H1 (cell line): ENCODE results near the gene DDAH2. TPM values are rescaled to one million over a fixed set of nuclear protein-coding genes. Genes with fewer than 3 reads are reported as not detected.

Experiments
- CTCF ChIA-PET: fragments of 300-600 bp; sonication (Branson Sonifier 250); formaldehyde crosslinking; loops from one replicate; lab custom pipeline; 2021; ENCODE audit not compliant: partially characterized antibody; lab: Charles Lee
- POLR2A ChIA-PET: fragments of 300-600 bp; sonication (Branson Sonifier 250); formaldehyde crosslinking; loops from one replicate; lab custom pipeline; 2021; ENCODE audit warnings: inconsistent platforms; ENCODE audit not compliant: partially characterized antibody; lab: Charles Lee
- DNase-seq, 2 experiments: peaks; one replicate each; pipeline versions ENCODE4 v3.0.0 to v3.0.0-alpha.2; 2010 to 2022; ENCODE audit warnings: low spot score in 2 of 2, low read depth in 1 of 2, mixed read lengths in 1 of 2
- FAIRE-seq: peaks from 2 replicates; lab custom pipeline; 2011; peaks lifted over from hg19 to GRCh38; lab: Jason Lieb, UNC
- H2AFZ ChIP-seq: 2 replicates; pipeline ENCODE4 v1.8.1; 2012; ENCODE audit warnings: low read length, inconsistent platforms
- H2AK5ac ChIP-seq: 2 replicates; pipeline ENCODE4 v1.6.1; 2013; ENCODE audit warnings: low read depth, low read length
- H2BK120ac ChIP-seq: replicated peaks from 2 replicates; pipeline ENCODE3; 2013; ENCODE audit warnings: low read depth, low read length, inconsistent platforms
- H2BK12ac ChIP-seq: 2 replicates; pipeline ENCODE4 v1.6.1; 2013; ENCODE audit warnings: low read depth, low read length
- H2BK15ac ChIP-seq: 2 replicates; pipeline ENCODE4 v1.6.1; 2013; ENCODE audit warnings: low read length
- H2BK20ac ChIP-seq: 2 replicates; pipeline ENCODE4 v1.6.1; 2013; ENCODE audit warnings: low read length
- H2BK5ac ChIP-seq: 2 replicates; pipeline ENCODE4 v1.6.1; 2013; ENCODE audit warnings: low read depth, low read length
- H3K14ac ChIP-seq: 2 replicates; pipeline ENCODE4 v1.6.1; 2013; ENCODE audit warnings: inconsistent platforms; ENCODE audit not compliant: insufficient read length
- H3K18ac ChIP-seq: 2 replicates; pipeline ENCODE4 v1.6.1; 2013; ENCODE audit warnings: low read length; ENCODE audit errors: extremely low read depth
- H3K23ac ChIP-seq: 2 replicates; pipeline ENCODE4 v1.6.1; 2013; ENCODE audit warnings: inconsistent platforms; ENCODE audit not compliant: insufficient read length
- H3K23me2 ChIP-seq: 2 replicates; pipeline ENCODE4 v1.6.1; 2013; ENCODE audit warnings: low read depth, low read length
- H3K27ac ChIP-seq: 2 replicates; pipeline ENCODE4 v1.6.1; 2011; ENCODE audit warnings: low read depth, low read length, inconsistent platforms
- H3K27me3 ChIP-seq, 4 experiments: replicated peaks in 1 of 4; 1 replicate in 1 of 4; 2 replicates in 3 of 4; pipeline versions ENCODE4 v1.6.1 to v1.8.1; 2011 to 2013; ENCODE audit warnings: low read length in 3 of 4, mild to moderate bottlenecking in 3 of 4, inconsistent platforms in 2 of 4, mixed read lengths in 2 of 4, moderate library complexity in 1 of 4; ENCODE audit not compliant: control insufficient read depth in 3 of 4, insufficient read depth in 3 of 4; ENCODE audit errors: extremely low read depth in 1 of 4
- H3K36me3 ChIP-seq, 4 experiments: 2 replicates each; pipeline versions ENCODE4 v1.6.1 to v1.8.1; 2011 to 2013; ENCODE audit warnings: mild to moderate bottlenecking in 4 of 4, low read length in 3 of 4, moderate library complexity in 2 of 4, control low read depth in 1 of 4, inconsistent platforms in 1 of 4; ENCODE audit not compliant: insufficient read depth in 4 of 4, control insufficient read depth in 2 of 4
- H3K4ac ChIP-seq: replicated peaks from 2 replicates; pipeline ENCODE3; 2013; ENCODE audit warnings: low read length, low read depth, mixed read lengths, inconsistent platforms; ENCODE audit not compliant: insufficient read length
- H3K4me1 ChIP-seq, 4 experiments: replicated peaks in 1 of 4; 1 replicate in 1 of 4; 2 replicates in 3 of 4; pipeline versions ENCODE4 v1.6.1 to v1.8.1; 2011 to 2013; ENCODE audit warnings: low read length in 3 of 4, inconsistent platforms in 2 of 4, mixed read lengths in 1 of 4; ENCODE audit not compliant: insufficient read depth in 4 of 4, control insufficient read depth in 3 of 4
- H3K4me2 ChIP-seq, 2 experiments: 2 replicates each; pipeline versions ENCODE4 v1.6.1 to v1.8.1; 2011 to 2013; ENCODE audit warnings: low read depth in 2 of 2, low read length in 2 of 2, control low read depth in 1 of 2, inconsistent platforms in 1 of 2, mild to moderate bottlenecking in 1 of 2; ENCODE audit not compliant: insufficient read depth in 1 of 2
- H3K4me3 ChIP-seq, 4 experiments: fragments of 200-600, 300-600 bp in 1 of 4; sonication (generic), shearing (Covaris generic), sonication (Bioruptor Twin) in 1 of 4; 2 replicates each; pipeline versions ENCODE4 v1.5.1 to v1.8.1; 2011 to 2016; ENCODE audit warnings: low read length in 4 of 4, low read depth in 3 of 4, control low read depth in 2 of 4, inconsistent platforms in 2 of 4, mild to moderate bottlenecking in 2 of 4, mixed read lengths in 1 of 4, moderate library complexity in 1 of 4; ENCODE audit not compliant: insufficient read depth in 2 of 4; ENCODE audit errors: extremely low read depth in 1 of 4
- H3K56ac ChIP-seq: replicated peaks from 2 replicates; pipeline ENCODE3; 2013; ENCODE audit warnings: low read depth, mild to moderate bottlenecking, mixed read lengths, low read length, inconsistent platforms; ENCODE audit not compliant: insufficient read length
- H3K79me1 ChIP-seq: 2 replicates; pipeline ENCODE4 v1.6.1; 2013; ENCODE audit warnings: low read depth, low read length, control low read depth
- H3K79me2 ChIP-seq, 2 experiments: 2 replicates each; pipeline versions ENCODE4 v1.6.1 to v1.8.1; 2012 to 2013; ENCODE audit warnings: low read length in 2 of 2, mild to moderate bottlenecking in 2 of 2, inconsistent platforms in 1 of 2; ENCODE audit not compliant: insufficient read depth in 2 of 2, control insufficient read depth in 1 of 2
- H3K9ac ChIP-seq, 4 experiments: replicated peaks in 1 of 4; 1 replicate in 1 of 4; 2 replicates in 3 of 4; pipeline versions ENCODE4 v1.6.1 to v1.8.1; 2011 to 2013; ENCODE audit warnings: low read depth in 3 of 4, low read length in 3 of 4, control low read depth in 2 of 4, mild to moderate bottlenecking in 2 of 4, moderate library complexity in 2 of 4, inconsistent platforms in 1 of 4; ENCODE audit errors: extremely low read depth in 1 of 4
- H3K9me3 ChIP-seq, 2 experiments: 2 replicates each; pipeline versions ENCODE4 v1.6.1 to v1.8.1; 2012 to 2013; ENCODE audit warnings: mild to moderate bottlenecking in 2 of 2, moderate library complexity in 2 of 2, control low read depth in 1 of 2, inconsistent platforms in 1 of 2, low read depth in 1 of 2, low read length in 1 of 2, mixed read lengths in 1 of 2; ENCODE audit not compliant: insufficient read depth in 2 of 2
- H4K20me1 ChIP-seq, 2 experiments: replicated peaks in 1 of 2; 2 replicates each; pipeline versions ENCODE3 to v1.8.1; 2011 to 2013; ENCODE audit warnings: inconsistent platforms in 2 of 2, low read length in 2 of 2, mild to moderate bottlenecking in 1 of 2; ENCODE audit not compliant: insufficient read depth in 2 of 2, control insufficient read depth in 1 of 2
- H4K5ac ChIP-seq: 2 replicates; pipeline ENCODE4 v1.6.1; 2013; ENCODE audit warnings: low read length, low read depth, mixed read lengths, inconsistent platforms; ENCODE audit not compliant: insufficient read length
- H4K8ac ChIP-seq: 2 replicates; pipeline ENCODE4 v1.8.0; 2013; ENCODE audit warnings: mild to moderate bottlenecking, moderate library complexity, low read length, inconsistent platforms; ENCODE audit not compliant: insufficient read depth; ENCODE audit errors: extremely low read depth
- H4K91ac ChIP-seq: replicated peaks from 2 replicates; pipeline ENCODE3; 2013; ENCODE audit warnings: low read length, mixed read lengths, inconsistent platforms; ENCODE audit not compliant: insufficient read length
- CBX5 ChIP-seq: fragments of 300-800, 300-1000 bp; sonication (generic); IDR thresholded peaks from 2 replicates; pipeline ENCODE4 v1.7.1; 2016; ENCODE audit warnings: antibody characterized with exemption, low read length, low read depth
- CEBPB ChIP-seq: IDR thresholded peaks from 2 replicates; pipeline ENCODE4 v1.6.1; 2012; ENCODE audit warnings: low read depth, low read length
- MAFK ChIP-seq: IDR thresholded peaks from 2 replicates; pipeline ENCODE4 v1.6.1; 2012; ENCODE audit warnings: low read depth, mild to moderate bottlenecking, improper control_type of control experiment, low read length
- SRF ChIP-seq: IDR thresholded peaks from 2 replicates; pipeline ENCODE4 v1.6.1; 2011; ENCODE audit warnings: mild to moderate bottlenecking, low read depth, low read length, moderate library complexity
- ZNF274 ChIP-seq: IDR thresholded peaks from 2 replicates; pipeline ENCODE4 v1.7.0; 2012; ENCODE audit warnings: low read length, borderline replicate concordance; ENCODE audit errors: extremely low read depth
- WGBS, 2 experiments: shearing (Covaris generic) in 1 of 2; methylation state at CpG; one replicate each; pipeline versions ENCODE4 v1.1.6 to v1.1.7; 2013 to 2015; ENCODE audit warnings: low lambda C conversion rate in 2 of 2, mixed read lengths in 2 of 2, inconsistent platforms in 1 of 2, low coverage in 1 of 2, missing lambda C conversion rate in 1 of 2; ENCODE audit not compliant: insufficient replicate concordance in 2 of 2, insufficient coverage in 1 of 2, insufficient read length in 1 of 2; ENCODE audit errors: extremely low coverage in 1 of 2, missing lambda C conversion rate in 1 of 2; 5-methylcytosine and 5-hydroxymethylcytosine counted together
- polyA plus RNA-seq, 7 experiments: library from polyadenylated mRNA; depleted of rRNA in 3 of 7; stranded (reverse) in 5 of 7; unstranded in 2 of 7; fragments of >200 nt in 5 of 7; fragments of 200-250 nt in 2 of 7; gene quantifications; 1 replicate in 5 of 7; 2 replicates in 1 of 7; 4 replicates in 1 of 7; pipeline versions ENCODE4 v1.2.1 to v1.2.3, GENCODE V29; 2011 to 2013; ENCODE audit warnings: missing spikeins in 2 of 7, mixed read lengths in 2 of 7
- total RNA-seq: library from RNA; stranded (reverse); fragmentation: NEBNext Ultra II Directional; extraction: Animal tissue kit (Norgen Biotek cat#: 25700); gene quantifications from 2 replicates; pipeline ENCODE4 v1.2.1, GENCODE V29; 2021
- TF ChIP-seq, protein P1 (sequence below), 3 experiments: IDR thresholded peaks; 1 replicate in 2 of 3; 2 replicates in 1 of 3; pipeline versions ENCODE4 v1.5.1 to v1.6.1; 2011; ENCODE audit warnings: low read length in 3 of 3, mild to moderate bottlenecking in 3 of 3, inconsistent platforms in 2 of 3, low read depth in 1 of 3, moderate library complexity in 1 of 3; ENCODE audit not compliant: insufficient read depth in 1 of 3; ENCODE audit errors: control extremely low read depth in 1 of 3

The DDAH2 gene
- total and polyA plus RNA-seq, 2 of the 8 experiments (the other 6 are each of a cell fraction or from before 2014, with no cell fraction given), result 53.3 to 73.5 TPM

DNA sequence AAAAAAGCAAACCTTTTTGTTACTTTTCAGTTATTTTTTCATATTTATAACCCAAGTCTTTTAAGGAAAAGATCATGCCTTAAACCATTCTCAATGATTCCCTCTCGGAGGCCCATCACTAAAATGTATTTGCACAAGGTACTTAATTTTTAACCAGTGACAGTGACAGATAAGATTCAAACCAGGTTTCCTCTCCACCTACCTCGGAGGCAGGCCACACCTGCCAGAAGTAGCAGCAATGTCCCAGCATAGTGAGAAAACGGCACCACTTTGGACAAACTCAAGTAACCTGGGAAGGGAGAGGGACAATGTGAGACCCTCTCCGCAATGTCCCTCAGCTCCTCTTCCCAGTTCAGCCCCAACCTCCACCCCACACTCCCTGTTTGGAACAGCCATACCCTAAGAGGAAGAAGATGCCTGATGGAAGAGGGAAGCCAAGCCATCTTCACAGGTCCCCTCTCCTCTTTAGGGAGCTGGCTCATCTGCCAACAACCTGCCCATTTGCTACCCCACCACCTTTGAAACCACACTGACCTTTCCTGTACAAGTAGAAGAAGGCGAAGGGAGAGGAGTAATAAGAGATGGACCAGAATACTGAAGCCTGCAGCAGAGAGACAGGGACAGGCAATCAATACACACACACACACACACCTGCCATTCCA lies 28.2 kb downstream of the DDAH2 start:
- peaks cover 0 to 7% of the 10 kb centered on the region in 2 experiments; a peak in 2 of 4 replicates for H3K79me2 ChIP-seq
- peaks cover 0 to 5% (median 2%) of the 10 kb centered on the region in 4 experiments; a peak in 3 of 8 replicates for H3K36me3 ChIP-seq
- no peak overlapping the region; a peak in 1 of 4 replicates for H3K4me2 ChIP-seq
- no peaks in the 10 kb centered on the region for H3K9me3 ChIP-seq
- no peak overlapping the region for H3K56ac ChIP-seq
- no peak overlapping the region for H4K5ac ChIP-seq
- H2BK5ac ChIP-seq, result no peak overlapping the region
- no peak overlapping the region for H3K23ac ChIP-seq
- no peak for TF ChIP-seq ZNF274
- TF ChIP-seq SRF, result no peak
- TF ChIP-seq CBX5, result no peak
- TF ChIP-seq MAFK, result no peak
- no peak for TF ChIP-seq CEBPB
- TF ChIP-seq, protein P1, sequence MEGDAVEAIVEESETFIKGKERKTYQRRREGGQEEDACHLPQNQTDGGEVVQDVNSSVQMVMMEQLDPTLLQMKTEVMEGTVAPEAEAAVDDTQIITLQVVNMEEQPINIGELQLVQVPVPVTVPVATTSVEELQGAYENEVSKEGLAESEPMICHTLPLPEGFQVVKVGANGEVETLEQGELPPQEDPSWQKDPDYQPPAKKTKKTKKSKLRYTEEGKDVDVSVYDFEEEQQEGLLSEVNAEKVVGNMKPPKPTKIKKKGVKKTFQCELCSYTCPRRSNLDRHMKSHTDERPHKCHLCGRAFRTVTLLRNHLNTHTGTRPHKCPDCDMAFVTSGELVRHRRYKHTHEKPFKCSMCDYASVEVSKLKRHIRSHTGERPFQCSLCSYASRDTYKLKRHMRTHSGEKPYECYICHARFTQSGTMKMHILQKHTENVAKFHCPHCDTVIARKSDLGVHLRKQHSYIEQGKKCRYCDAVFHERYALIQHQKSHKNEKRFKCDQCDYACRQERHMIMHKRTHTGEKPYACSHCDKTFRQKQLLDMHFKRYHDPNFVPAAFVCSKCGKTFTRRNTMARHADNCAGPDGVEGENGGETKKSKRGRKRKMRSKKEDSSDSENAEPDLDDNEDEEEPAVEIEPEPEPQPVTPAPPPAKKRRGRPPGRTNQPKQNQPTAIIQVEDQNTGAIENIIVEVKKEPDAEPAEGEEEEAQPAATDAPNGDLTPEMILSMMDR (IDR thresholded peaks at IDR 0.05; ENCODE audit: control extremely low read depth in 1 of 3, insufficient read depth in 1 of 3, low read depth in 1 of 3, low read length in 3 of 3), result no peak
- TF ChIP-seq, all 59 proteins: peak for 0
- Histone ChIP-seq H2AFZ (no peak overlapping the region), H2BK20ac (no peak overlapping the region), H3K4me3 (no peak overlapping the region), H3K9ac (no peak overlapping the region), H3K4me1 (peaks cover 2 to 5% (median 3%) of the 10 kb centered on the region in 4 experiments; a peak in 4 of 7 replicates), H3K18ac (no peak overlapping the region), H3K79me1 (peaks cover 6% of the 10 kb centered on the region), H4K8ac (no peak overlapping the region), H4K20me1 (no peaks in the 10 kb centered on the region), H3K23me2 (peaks cover 8% of the 10 kb centered on the region; the same call in 1 of the 2 replicates), H2AK5ac (no peak overlapping the region), H4K91ac (no peak overlapping the region), H3K27me3 (no peaks in the 10 kb centered on the region), H3K4ac (no peak overlapping the region), H2BK12ac (no peak overlapping the region), H3K14ac (no peak overlapping the region), H3K27ac (no peak overlapping the region), H2BK15ac (no peak overlapping the region), H2BK120ac (no peak overlapping the region)
- FAIRE-seq, result no peak
- CTCF ChIA-PET, result interaction anchor here (0.9 to 3.3 kb wide), 2 partner anchors 11 to 17 kb away, joined by 3 to 20 read pairs; no protein-coding TSS in a partner anchor
- POLR2A ChIA-PET, result no interaction called here
- no peak for DNase-seq
- 92% methylated on average over 5 of the region's 5 CpGs; no CpG with 5 or more reads in 1 of the 2 experiments for WGBS, 2 experiments
